Measurements from ENCODE around the gene CKM.
"Not testable (repeated sequence)": the region's sequence is repeated elsewhere in the genome, so short reads cannot be mapped to it uniquely, and the experiment has no call there.

CKM gene

GRCh38 chr19:45348367-45349125 lies 25.9 kb upstream of the CKM start:
- DNase-seq, result no peak

DNA sequence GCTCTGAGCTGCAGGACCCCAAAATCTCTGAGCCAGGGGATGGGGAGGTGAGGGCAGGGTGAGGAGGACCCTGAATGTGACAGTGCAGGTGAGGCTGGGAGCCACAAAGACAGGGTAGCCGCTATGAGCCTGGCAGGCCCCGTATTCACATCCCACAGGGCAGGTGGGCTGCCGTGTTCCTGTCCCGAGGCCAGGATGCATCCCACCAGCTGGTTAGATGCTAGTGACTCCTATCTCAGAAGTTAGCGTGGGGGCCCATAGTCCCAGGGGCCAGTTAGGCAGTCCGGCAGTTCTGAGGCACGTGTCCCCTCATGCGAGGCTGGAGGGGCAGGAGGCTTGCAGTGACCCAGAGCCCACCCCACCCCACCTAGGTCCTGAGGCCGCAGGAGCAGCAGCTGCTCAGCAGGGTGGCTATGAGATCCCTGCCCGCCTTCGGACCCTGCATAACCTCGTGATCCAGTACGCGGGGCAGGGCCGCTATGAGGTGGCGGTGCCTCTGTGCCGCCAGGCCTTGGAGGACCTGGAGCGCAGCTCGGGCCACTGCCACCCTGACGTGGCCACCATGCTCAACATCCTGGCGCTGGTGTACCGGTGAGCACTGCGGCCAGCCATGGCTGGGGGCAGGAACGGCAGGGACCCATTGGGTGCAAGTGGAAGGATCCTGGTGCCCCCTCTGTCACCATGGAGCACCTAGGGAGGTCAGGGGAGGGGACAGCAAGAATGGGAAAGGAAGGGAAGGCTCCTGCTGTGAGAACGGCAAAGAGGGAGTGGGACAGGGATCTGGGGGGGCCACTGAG lies 25.1 kb upstream of the CKM start:
- DNase-seq, result no peak

DNA sequence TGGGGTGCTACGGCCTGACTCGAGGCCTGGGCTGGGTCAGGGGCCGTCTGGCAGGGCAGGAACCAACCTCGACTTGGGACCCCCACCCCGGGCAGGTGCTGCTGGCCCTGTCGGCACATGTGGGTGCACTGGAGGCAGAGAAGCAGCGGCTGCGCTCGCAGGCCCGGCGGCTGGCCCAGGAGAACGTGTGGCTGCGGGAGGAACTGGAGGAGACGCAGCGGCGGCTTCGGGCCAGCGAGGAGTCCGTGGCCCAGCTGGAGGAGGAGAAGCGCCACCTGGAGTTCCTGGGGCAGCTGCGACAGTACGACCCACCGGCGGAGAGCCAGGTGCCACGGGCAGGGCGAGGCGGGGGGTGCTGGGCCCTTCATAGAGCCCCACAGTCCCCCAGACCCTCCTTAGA lies 23.8 kb upstream of the CKM start:
- DNase-seq, result no peak

GRCh38 chr19:45345506-45345860 lies 22.8 kb upstream of the CKM start:
- no peak for DNase-seq

DNA sequence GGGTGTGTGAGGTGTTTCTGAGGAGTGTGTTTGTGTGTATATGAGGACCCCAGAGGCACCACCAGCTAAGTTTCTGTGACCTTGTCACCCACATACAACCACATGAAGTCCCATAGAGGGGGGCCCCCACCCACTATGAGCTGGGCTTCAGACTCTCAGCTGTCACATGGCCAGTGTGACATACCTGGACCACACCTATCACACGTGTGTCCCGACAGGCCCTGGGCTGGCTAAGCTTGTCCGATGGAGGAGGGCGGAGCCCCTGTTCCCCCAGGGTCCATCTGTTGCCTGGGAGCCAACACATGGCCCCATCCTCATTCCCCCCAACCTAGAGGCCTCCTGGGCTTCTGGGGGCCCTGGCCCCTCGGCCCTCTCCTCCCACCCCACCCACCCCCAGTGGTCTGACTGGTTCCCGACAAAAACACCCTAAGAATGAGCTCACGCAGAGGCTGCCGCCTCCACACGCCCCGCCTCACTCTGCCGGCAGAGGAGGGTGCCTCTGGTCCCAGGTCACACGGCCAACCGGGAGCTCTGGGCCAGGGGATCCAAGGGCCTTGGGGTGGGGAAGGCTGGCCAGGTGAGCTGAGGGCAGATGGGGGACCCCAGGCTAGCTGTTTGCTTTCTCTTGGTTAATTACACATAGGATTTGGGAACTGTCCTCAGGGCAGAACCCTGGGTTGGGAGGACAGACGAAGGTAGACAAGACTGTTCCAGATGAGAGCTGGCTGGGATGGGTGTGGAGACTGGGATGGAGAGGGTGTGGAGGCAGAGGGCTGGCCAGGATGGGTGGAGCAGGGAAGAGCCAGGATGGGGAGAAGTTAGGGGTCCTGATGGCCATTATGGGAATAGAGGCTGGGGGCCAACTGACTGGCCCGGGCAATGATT lies 22.2 kb upstream of the CKM start:
- no peak for DNase-seq

DNA sequence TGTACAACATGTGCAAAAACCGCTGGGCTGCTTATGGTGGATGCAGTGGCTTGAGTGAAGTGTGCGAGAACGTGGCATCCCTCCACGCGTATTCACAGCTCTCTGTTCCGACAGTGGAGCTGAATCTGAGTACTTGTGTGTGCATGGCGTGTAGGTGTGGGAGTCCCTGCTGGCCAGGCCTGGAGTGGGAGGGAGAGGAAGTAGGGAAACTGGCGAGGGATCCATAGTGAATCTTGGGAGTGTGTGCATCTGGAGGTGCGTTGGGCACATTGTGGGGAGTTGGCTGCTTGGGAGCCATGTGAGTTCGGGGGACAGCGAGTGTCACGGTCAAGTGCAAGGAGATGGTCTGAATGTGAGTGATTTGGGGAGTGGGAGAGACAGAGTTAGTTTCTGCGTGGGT lies 20.2 kb upstream of the CKM start:
- DNase-seq, result no peak

GRCh38 chr19:45340899-45341453 lies 18.3 kb upstream of the CKM start:
- no peak for DNase-seq

DNA sequence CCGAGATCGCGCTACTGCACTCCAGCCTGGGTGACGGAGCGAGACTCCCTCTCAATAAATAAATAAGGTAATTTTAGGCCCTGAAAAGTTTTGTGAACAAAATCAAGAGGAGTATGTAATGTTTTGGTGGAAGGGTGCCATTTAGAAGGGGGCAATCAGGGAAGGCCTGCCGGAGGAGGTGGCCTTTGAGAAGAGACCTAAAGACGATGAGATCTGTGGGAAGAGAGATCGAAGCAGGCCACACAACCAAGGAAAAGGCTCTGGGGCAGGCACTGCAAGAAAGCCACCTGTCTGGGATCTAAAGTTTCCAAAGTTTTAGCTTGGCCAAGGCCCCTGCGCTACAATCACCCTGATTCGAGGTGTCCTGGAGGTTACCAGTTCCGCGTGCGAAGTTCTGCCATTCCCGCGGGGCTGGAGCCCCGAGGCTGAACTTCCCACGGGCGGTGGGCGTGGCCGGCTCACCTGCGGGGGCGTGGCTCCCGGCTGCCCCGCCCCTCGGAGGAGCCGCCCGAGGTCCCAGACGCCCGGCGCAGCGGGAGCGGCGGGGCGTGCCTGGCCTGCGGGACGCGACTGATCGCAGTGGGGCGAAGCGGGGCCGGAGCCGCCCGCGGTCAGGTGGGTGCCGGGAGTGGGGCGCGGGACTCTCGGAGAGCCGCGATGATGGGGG lies 17.7 kb upstream of the CKM start, which contains the start of gene KLC3:
Gene KLC3, plus strand, starts transcription at position 519 of the 667 bp plus-strand sequence. CDS start 4,792 bp downstream, outside the sequence.
- DNase-seq, result no peak

- DNase-seq, result no peak
Observed at GRCh38 chr19:45339629-45340028, 17.0 kb upstream of the CKM start.

DNA sequence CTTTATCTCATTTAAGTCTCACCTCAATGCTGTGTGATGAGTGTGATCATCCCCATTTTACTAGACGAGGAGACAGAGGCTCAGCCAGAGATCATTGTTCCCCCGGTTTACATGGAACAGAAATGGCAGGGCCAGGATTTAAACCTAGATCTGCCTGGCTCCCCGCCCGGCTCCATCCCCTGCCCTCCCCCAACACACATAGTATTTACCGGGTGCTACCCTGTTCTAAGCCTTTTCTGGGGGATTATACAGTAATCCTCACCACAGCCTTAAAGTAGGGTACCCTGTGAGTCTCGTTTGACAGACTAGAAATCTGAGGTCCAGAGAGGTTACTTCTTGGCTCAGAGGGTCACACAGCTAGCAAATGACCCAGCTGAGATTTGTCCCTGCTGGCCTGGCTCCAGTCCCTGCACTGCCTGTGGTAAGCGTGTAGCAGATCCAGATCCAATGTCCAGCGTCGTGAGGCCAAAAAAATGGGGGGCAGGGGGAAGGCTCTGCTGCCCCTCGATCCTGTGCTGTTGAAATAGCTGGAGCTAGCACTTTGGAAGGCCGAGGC lies 14.1 kb upstream of the CKM start:
- DNase-seq, result no peak

DNA sequence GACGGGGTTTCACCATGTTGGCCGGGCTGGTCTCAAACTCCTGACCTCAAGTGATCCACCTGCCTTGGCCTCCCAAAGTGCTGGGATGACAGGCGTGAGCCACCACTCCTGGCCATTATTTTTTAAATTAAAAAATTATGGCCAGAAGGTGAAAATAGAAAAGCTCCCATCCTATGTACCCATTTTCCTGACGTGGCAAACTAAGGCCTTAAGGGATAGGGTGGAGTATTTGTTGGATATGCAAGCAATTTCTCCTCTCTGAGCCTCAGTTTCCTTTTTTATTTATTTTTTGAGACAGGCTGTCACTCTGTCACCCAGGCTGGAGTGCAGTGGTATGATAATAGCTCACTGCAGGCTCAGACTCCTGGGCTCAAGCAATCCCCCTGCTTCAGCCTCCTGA lies 12.2 kb upstream of the CKM start:
- not testable (repeated sequence) for DNase-seq

GRCh38 chr19:45333609-45334303 lies 11.1 kb upstream of the CKM start:
- DNase-seq, result no peak

- DNase-seq, result no peak
Observed at GRCh38 chr19:45331411-45331810, 8.7 kb upstream of the CKM start.

- DNase-seq, result no peak
Observed at GRCh38 chr19:45327404-45328143, 4.9 kb upstream of the CKM start.

- DNase-seq, result no peak
Observed at GRCh38 chr19:45324349-45324907, 1.8 kb upstream of the CKM start.

DNA sequence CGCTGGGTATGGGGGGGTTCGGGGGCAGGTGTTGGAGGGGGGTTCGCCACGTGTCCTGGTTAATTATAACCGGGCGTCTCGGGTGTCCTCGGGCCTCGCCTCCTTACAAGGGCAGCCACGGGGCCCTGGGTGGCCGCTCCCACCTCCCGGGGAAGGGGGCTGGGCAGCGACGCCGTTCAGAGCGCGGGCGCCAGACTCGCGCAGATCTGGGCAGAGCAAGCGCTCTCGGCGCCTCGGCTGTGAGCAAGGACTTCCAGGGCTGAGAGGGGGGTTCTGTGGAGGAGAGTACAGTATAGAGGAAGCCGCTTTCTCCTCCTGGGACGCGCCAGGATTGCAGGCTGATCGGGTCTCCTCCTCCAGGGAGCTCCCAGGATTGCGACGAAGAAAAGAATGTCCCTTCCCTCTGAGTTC lies 1.0 kb upstream of the CKM start:
- no peak for DNase-seq

- DNase-seq, result no peak
Observed at GRCh38 chr19:45322311-45322710, 364 bp downstream of the CKM start.

- no peak for DNase-seq
Observed at GRCh38 chr19:45321848-45322247, 827 bp downstream of the CKM start.

GRCh38 chr19:45320997-45321775 lies 1.5 kb downstream of the CKM start:
- no peak for DNase-seq

GRCh38 chr19:45315304-45315703 lies 7.4 kb downstream of the CKM start:
- no peak for DNase-seq

All from EL (cell line).